ENCODE measurements around the gene LCE6A.

- TF ChIP-seq CTCF (IDR thresholded peaks at IDR 0.05; ENCODE audit: low read depth, low read length, poor library complexity, severe bottlenecking) (no peak), EZH2phosphoT487 (IDR thresholded peaks at IDR 0.05; ENCODE audit: borderline replicate concordance, low read length) (no peak)
These were observed 38.3 kb downstream of the LCE6A start for GRCh38 chr1:152880907-152881306.
